Breast epithelium (tissue), 4 donors: ENCODE measurements around the gene SRP9. TPM values are rescaled to one million over a fixed set of nuclear protein-coding genes. Genes with fewer than 3 reads are reported as not detected.

Source experiments
- DNase-seq, 2 donors: peaks; one replicate each; pipeline ENCODE4 v3.0.0-alpha.2; 2019; ENCODE audit warnings: low spot score in 2 of 2
- H3K27ac ChIP-seq, 2 donors: fragments of 200-600 bp; sonication (generic) in 1 of 2; one replicate each; pipeline ENCODE4 v1.5.1; 2016 to 2019; ENCODE audit warnings: mild to moderate bottlenecking in 1 of 2
- H3K27me3 ChIP-seq, 2 donors: fragments of 200-600 bp; sonication (generic) in 1 of 2; one replicate each; pipeline versions ENCODE4 v1.5.1 to v1.6.0; 2017 to 2019; ENCODE audit warnings: control low read depth in 1 of 2, mild to moderate bottlenecking in 1 of 2
- H3K36me3 ChIP-seq: fragments of 200-600 bp; one replicate; pipeline ENCODE4 v1.5.1; 2019
- H3K4me1 ChIP-seq, 2 donors: fragments of 200-600 bp; sonication (generic); one replicate each; pipeline ENCODE4 v1.5.1; 2016 to 2019; ENCODE audit warnings: control low read depth in 1 of 2
- H3K4me3 ChIP-seq, 3 donors: fragments of 200-600 bp; sonication (generic); 1 replicate in 2 of 3; 2 replicates in 1 of 3; pipeline ENCODE4 v1.5.1; 2016 to 2019; ENCODE audit warnings: mild to moderate bottlenecking in 3 of 3, moderate library complexity in 2 of 3
- H3K9me3 ChIP-seq, 2 donors: fragments of 200-600 bp; sonication (generic) in 1 of 2; one replicate each; pipeline ENCODE4 v1.5.1; 2016 to 2019; ENCODE audit warnings: control low read depth in 1 of 2
- CTCF ChIP-seq, 3 donors: fragments of 450-650 bp; IDR thresholded peaks; one replicate each; pipeline ENCODE4 v1.5.1; 2016 to 2017; ENCODE audit warnings: antibody characterized with exemption in 3 of 3, mild to moderate bottlenecking in 3 of 3, moderate library complexity in 3 of 3
- POLR2A ChIP-seq: fragments of 450-650 bp; IDR thresholded peaks from one replicate; pipeline ENCODE4 v1.6.1; 2016; ENCODE audit warnings: antibody characterized with exemption, mild to moderate bottlenecking, moderate library complexity
- POLR2AphosphoS5 ChIP-seq, 3 donors: sonication (generic); formaldehyde crosslinking; IDR thresholded peaks; one replicate each; pipeline ENCODE4 v1.6.1; 2017; ENCODE audit warnings: antibody characterized with exemption in 3 of 3
- intact Hi-C: fragments of 100-400 bp; cut with DNase I; formaldehyde crosslinking; loops from one replicate; pipeline ENCODE4 v1.15.1; 2023; ENCODE audit warnings: low total_unique reads
- total RNA-seq, 3 donors: library from RNA; depleted of rRNA; stranded (reverse); fragments of >200 nt; gene quantifications; one replicate each; pipeline ENCODE4 v1.1.0, GENCODE V29; 2016

SRP9 gene
- total RNA-seq, 3 donors from 2014 or later = 168 to 251 (median 205) TPM

- no peak overlapping the region for H3K4me3 ChIP-seq
- no peaks in the 10 kb centered on the region for H3K27me3 ChIP-seq
- H3K9me3 ChIP-seq = no peaks in the 10 kb centered on the region
- no peaks in the 10 kb centered on the region for H3K36me3 ChIP-seq
- no peak for DNase-seq
- H3K27ac ChIP-seq = peak overlapping the region in 1 of 2 donors; percentile 36
- peaks cover 0 to 5% of the 10 kb centered on the region in 2 donors for H3K4me1 ChIP-seq
- no peak for TF ChIP-seq POLR2AphosphoS5 (IDR thresholded peaks at IDR 0.05)
- intact Hi-C loops = no loop called here
Observed at GRCh38 chr1:225749706-225750105, 27.9 kb upstream of the SRP9 start.

- DNase-seq = no peak
- peak overlapping the region in 1 of 2 donors; percentile 51 for H3K27ac ChIP-seq
- TF ChIP-seq CTCF (IDR thresholded peaks at IDR 0.05) (no peak), POLR2A (no peak), POLR2AphosphoS5 (IDR thresholded peaks at IDR 0.05) (no peak)
- intact Hi-C loops = no loop called here
- H3K9me3 ChIP-seq = no peaks in the 10 kb centered on the region
- no peaks in the 10 kb centered on the region for H3K36me3 ChIP-seq
- no peak overlapping the region for H3K4me3 ChIP-seq
- H3K4me1 ChIP-seq = peaks cover 6 to 10% of the 10 kb centered on the region in 2 donors
- no peaks in the 10 kb centered on the region for H3K27me3 ChIP-seq
Observed at GRCh38 chr1:225750420-225750819, 27.2 kb upstream of the SRP9 start.

GRCh38 chr1:225750875-225751824 is 26.5 kb upstream of the SRP9 start:
- no peak overlapping the region for H3K4me3 ChIP-seq
- no peak for DNase-seq
- H3K27me3 ChIP-seq = no peaks in the 10 kb centered on the region
- H3K4me1 ChIP-seq = peaks cover 6 to 17% of the 10 kb centered on the region in 2 donors
- intact Hi-C loops = no loop called here
- H3K36me3 ChIP-seq = no peaks in the 10 kb centered on the region
- TF ChIP-seq POLR2A = no peak
- no peak for TF ChIP-seq POLR2AphosphoS5 (IDR thresholded peaks at IDR 0.05)
- no peak for TF ChIP-seq CTCF (IDR thresholded peaks at IDR 0.05)
- no peaks in the 10 kb centered on the region for H3K9me3 ChIP-seq
- H3K27ac ChIP-seq = peak overlapping the region in 1 of 2 donors; percentile 10

GRCh38 chr1:225752245-225752644 is 25.4 kb upstream of the SRP9 start:
- intact Hi-C loops = no loop called here
- no peak overlapping the region for H3K27ac ChIP-seq
- no peaks in the 10 kb centered on the region for H3K36me3 ChIP-seq
- no peaks in the 10 kb centered on the region for H3K9me3 ChIP-seq
- no peak for DNase-seq
- no peak for TF ChIP-seq POLR2AphosphoS5 (IDR thresholded peaks at IDR 0.05)
- TF ChIP-seq POLR2A = no peak
- TF ChIP-seq CTCF (IDR thresholded peaks at IDR 0.05) = no peak
- peaks cover 6 to 17% of the 10 kb centered on the region in 2 donors for H3K4me1 ChIP-seq
- H3K4me3 ChIP-seq = no peak overlapping the region
- H3K27me3 ChIP-seq = no peaks in the 10 kb centered on the region

GRCh38 chr1:225754940-225755641 is 22.5 kb upstream of the SRP9 start:
- intact Hi-C loops = no loop called here
- Histone ChIP-seq H3K27ac (peak overlapping the region; percentile 83 to 88), H3K36me3 (no peaks in the 10 kb centered on the region), H3K4me3 (no peak overlapping the region), H3K27me3 (no peaks in the 10 kb centered on the region), H3K9me3 (no peaks in the 10 kb centered on the region), H3K4me1 (peaks cover 6 to 17% of the 10 kb centered on the region in 2 donors)
- peak in 2 of 3 donors; percentile 31 to 44 for TF ChIP-seq POLR2AphosphoS5 (IDR thresholded peaks at IDR 0.05)
- TF ChIP-seq POLR2A = no peak
- DNase-seq = no peak
